Hematopoietic multipotent progenitor cell treated with erythropoietin and hydrocortisone succinate and interleukin-3 and kit ligand, for 4 days (in vitro differentiated cells): Measurements from ENCODE around the gene TRIM72.
"Not testable (repeated sequence)": the region's sequence is repeated elsewhere in the genome, so short reads cannot be mapped to it uniquely, and the experiment has no call there.

Source experiments
- DNase-seq: peaks from one replicate; pipeline ENCODE4 v3.0.0-alpha.2; 2015

Gene TRIM72

DNA sequence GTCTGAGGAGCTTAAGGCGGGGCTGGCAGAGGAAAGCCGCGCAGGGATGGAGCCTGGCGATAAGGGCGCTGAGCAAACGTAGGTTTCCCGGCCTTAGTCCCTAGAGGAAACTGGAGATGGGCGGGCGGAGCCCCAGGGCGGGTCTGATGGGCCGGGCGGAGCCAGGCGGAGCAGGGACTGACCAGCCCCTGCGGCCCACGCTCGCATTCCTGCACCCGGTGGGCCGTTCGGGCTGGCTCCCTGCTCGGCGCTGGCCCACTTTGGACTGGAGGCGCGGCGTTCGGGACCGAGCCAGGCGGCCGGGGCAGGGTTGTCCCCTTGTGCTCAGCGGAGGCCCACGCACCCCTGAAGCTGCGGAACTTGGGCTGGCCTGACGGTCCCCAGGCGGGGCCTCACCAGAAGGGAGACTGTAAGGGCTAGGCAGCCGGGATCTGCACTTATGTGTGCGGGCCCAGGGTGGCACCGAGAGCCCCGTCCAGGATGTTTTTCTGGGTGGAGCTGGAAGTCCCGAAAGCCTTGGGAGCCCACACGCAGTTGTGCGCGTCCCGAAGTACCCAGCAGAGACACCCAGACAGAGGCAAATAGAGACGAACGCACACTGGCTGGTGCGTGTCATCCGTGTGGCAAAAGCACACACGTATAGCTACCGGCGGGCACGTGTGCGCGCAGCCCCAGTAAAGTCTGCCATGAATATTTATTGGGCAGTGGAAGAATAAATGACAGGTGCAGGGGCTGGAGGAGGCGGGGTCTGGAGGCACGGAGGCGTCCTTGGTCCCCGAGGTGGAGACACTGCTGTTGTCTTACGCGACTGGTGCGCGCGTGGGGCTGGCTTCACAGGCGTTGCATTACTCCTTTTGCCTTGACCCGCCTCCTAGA is 1.6 kb downstream of the TRIM72 start:
- DNase-seq, result peak; percentile 72

- DNase-seq, result no peak
These were observed 2.7 kb downstream of the TRIM72 start, which contains the start of gene PYDC1 for GRCh38 chr16:31216422-31217135. Gene PYDC1 (minus strand): TSS chr16:31217135. CDS start chr16:31217028, 107 bp downstream.

DNA sequence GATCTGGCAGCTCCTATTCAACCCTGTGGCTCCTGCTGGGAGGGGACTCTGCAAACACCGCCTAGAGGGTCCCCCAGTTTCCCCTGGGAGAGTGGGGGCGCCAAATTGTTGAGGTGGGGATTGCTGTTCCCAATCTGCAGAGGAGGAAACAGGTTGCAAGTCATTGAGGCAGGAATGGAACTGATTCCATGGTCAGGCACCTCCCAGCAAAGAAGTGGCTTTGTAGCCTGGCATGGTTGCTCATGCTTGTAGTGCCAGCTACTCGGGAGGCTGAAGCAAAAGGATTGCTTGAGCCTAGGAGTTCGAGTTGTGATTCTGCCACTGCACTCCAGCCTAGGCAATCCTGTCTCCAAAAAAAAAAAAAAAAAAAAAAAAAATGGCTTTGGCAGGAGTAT is 3.2 kb downstream of the TRIM72 start:
- DNase-seq, result no peak

- no peak for DNase-seq
These were observed 5.3 kb downstream of the TRIM72 start for GRCh38 chr16:31219154-31219741.

- no peak for DNase-seq
These were observed 7.6 kb downstream of the TRIM72 start for GRCh38 chr16:31221357-31222160.

DNA sequence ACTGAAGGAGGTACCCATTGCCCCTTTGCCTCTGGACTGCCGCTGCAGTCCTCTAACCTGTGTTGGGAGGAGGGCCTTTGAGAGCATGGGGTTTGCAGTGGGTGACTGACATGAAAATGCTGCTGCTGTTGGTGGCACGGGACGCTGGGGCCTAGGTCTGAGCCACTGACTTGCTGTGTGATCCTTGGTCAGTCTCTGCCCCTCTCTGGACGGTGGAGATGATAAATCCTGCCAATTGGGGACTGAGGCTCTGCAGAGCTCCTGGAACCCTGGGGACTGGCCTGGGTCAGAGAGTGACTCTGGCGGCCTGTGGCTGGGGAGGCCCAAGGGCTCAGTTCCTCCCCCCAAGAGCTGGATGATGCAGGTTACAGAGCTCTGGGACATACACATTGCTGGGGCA is 9.1 kb downstream of the TRIM72 start:
- no peak for DNase-seq

GRCh38 chr16:31224092-31224955 is 10.4 kb downstream of the TRIM72 start:
- DNase-seq, result no peak

GRCh38 chr16:31225193-31225592 is 11.3 kb downstream of the TRIM72 start:
- DNase-seq, result no peak

DNA sequence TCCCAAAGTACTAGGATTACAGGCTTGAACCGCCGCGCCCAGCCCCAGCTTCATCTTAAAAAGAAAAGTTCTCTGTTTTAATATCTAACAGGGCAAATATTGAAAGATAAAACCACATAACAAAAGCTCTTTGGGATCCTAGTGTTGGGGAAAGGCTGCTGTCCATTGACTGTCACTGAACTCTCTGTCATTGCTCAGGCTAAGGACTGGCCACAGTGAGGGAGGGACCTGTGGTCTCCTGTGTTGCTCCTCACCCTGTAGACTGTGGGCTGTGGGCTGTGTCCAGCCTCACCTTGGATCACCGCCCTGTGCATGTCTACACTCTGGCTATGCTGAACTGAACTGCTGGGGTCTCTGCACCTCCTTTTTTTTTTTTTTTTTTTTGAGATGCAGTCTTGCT is 14.3 kb downstream of the TRIM72 start:
- DNase-seq, result no peak

DNA sequence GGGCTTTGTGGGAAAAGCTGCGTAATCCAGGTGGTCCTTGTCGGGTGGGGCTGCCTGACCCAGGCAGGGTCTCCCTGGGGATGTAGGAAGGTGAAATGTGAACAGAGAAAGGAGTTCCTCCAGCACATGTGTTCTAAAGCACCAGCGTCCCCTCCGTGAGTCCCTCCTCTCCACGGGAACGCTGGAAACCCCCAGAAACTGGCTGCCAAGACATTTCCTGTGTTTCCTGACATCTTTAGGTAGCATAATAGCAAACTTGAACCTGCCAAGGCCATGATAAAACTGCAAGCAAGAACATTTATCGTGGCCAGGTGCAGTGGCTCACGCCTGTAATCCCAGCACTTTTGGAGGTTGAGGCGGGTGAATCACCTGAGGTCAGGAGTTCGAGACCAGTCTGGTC is 15.6 kb downstream of the TRIM72 start:
- DNase-seq, result no peak

DNA sequence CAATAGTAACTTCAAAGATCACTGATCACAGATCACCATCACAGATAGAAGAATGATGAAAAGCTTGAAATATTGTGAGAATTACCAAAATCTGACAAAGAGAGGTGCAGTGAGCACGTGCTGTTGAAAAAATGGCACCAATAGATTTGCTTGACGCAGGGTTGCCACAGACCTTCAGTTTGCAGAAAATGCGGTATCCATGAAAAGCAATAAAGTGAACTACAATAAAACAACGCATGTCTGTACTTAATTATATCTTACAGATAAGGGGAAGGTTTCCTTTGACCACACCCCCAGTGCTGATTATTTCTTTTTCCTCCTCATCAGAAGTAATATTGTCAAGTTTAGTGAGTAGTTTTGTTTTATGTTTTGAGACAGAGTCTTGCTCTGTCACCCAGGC is 24.1 kb downstream of the TRIM72 start:
- no peak for DNase-seq

DNA sequence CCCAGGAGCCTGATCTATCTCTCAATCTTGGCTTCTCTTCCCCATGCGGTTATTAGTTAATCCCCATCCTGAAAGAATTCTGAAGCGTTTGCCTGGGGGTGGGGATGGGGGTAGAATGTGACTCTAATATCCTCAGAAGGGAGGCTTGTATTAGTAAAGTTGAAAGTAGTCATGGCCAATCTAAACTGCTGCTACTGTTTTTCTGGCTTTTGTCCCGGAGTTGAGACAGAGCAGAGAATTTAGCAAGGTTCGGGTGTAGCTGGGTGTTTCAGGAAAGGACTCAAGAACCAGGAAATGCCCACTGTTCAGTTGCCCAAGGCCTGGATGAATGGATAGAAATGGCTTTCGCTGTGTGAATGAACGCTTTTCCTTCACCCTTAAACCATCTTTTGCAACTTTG is 28.3 kb downstream of the TRIM72 start:
- no peak for DNase-seq

DNA sequence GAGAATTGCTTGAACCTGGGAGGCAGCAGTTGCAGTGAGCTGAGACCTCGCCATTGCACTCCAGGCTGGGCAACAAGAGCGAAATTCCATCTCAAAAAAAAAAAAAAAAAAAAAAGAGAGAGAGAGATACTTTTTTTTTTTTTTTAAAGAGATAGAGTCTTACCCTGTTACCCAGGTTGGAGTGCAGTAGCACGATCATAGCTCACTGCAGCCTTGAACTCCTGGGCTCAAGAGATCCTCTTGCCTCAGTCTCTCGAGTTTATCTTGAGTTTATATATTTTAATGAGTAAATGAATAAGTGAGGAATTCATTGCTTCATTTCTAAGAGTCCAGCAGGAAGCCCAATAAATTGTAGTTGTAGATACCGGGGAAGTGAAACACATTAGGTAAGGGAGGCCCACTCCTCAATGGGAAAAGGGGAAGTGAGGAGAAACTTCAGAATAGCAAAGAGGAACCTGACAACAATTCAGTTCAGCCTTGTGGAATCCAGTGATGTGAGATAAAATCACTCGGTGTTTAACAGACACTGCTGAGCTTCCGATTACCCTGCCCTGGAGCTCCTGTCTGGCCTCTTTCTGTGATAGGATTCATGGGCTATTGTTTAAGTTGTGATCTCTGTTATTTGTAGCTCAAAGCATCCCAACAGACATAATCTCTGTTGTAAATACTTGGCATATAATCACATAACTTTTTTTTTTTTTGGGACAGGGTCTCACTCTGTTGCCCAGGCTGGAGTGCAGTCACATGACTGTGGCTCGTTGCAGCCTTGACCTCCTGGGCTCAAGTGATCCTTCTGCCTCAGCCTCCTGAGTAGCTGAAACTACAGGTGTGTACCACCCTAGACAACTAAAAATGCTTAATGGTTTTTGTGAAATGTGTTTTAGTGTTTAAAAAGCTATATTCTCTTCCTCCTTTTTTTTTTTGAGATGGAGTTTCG is 30.1 kb downstream of the TRIM72 start:
- peak; percentile 84 for DNase-seq

- not testable (repeated sequence) for DNase-seq
These were observed 31.7 kb downstream of the TRIM72 start for GRCh38 chr16:31245598-31245997.

GRCh38 chr16:31246296-31246695 is 32.4 kb downstream of the TRIM72 start:
- no peak for DNase-seq

GRCh38 chr16:31248344-31248743 is 34.4 kb downstream of the TRIM72 start:
- no peak for DNase-seq

- DNase-seq, result no peak
These were observed 37.0 kb downstream of the TRIM72 start for GRCh38 chr16:31250782-31251384.

GRCh38 chr16:31251435-31251834 is 37.5 kb downstream of the TRIM72 start:
- DNase-seq, result no peak

GRCh38 chr16:31253642-31254045 is 39.7 kb downstream of the TRIM72 start:
- DNase-seq, result peak; percentile 81

GRCh38 chr16:31256466-31256865 is 42.5 kb downstream of the TRIM72 start:
- DNase-seq, result no peak
